Testis (tissue), 2 donors: ENCODE results near the gene ZNF79.

Experiments
- CTCF ChIP-seq, 3 experiments: fragments of 450-650 bp in 2 of 3; fragments of 200-600 bp in 1 of 3; sonication (generic) in 1 of 3; IDR thresholded peaks; one replicate each; pipeline ENCODE4 v1.5.1; 2016 to 2019; ENCODE audit warnings: antibody characterized with exemption in 3 of 3, mild to moderate bottlenecking in 2 of 3, moderate library complexity in 1 of 3
- POLR2A ChIP-seq: fragments of 450-650 bp; IDR thresholded peaks from one replicate; pipeline ENCODE4 v1.6.1; 2017; ENCODE audit warnings: antibody characterized with exemption, mild to moderate bottlenecking, moderate library complexity

GRCh38 chr9:127452691-127453090 is 28.5 kb downstream of the ZNF79 start:
- TF ChIP-seq POLR2A (no peak), CTCF (IDR thresholded peaks at IDR 0.05) (no peak)
